GM18499 (cell line): ENCODE measurements around the gene UNC80.

Source experiments
- ATAC-seq: cut with Tn5 transposase; IDR thresholded peaks from one replicate; pipeline ENCODE4 v1.9.1; 2021; ENCODE audit warnings: moderate number of reproducible peaks; ENCODE audit not compliant: insufficient read depth, unreplicated experiment

UNC80 gene, protein sequence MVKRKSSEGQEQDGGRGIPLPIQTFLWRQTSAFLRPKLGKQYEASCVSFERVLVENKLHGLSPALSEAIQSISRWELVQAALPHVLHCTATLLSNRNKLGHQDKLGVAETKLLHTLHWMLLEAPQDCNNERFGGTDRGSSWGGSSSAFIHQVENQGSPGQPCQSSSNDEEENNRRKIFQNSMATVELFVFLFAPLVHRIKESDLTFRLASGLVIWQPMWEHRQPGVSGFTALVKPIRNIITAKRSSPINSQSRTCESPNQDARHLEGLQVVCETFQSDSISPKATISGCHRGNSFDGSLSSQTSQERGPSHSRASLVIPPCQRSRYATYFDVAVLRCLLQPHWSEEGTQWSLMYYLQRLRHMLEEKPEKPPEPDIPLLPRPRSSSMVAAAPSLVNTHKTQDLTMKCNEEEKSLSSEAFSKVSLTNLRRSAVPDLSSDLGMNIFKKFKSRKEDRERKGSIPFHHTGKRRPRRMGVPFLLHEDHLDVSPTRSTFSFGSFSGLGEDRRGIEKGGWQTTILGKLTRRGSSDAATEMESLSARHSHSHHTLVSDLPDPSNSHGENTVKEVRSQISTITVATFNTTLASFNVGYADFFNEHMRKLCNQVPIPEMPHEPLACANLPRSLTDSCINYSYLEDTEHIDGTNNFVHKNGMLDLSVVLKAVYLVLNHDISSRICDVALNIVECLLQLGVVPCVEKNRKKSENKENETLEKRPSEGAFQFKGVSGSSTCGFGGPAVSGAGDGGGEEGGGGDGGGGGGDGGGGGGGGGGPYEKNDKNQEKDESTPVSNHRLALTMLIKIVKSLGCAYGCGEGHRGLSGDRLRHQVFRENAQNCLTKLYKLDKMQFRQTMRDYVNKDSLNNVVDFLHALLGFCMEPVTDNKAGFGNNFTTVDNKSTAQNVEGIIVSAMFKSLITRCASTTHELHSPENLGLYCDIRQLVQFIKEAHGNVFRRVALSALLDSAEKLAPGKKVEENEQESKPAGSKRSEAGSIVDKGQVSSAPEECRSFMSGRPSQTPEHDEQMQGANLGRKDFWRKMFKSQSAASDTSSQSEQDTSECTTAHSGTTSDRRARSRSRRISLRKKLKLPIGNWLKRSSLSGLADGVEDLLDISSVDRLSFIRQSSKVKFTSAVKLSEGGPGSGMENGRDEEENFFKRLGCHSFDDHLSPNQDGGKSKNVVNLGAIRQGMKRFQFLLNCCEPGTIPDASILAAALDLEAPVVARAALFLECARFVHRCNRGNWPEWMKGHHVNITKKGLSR (N-terminal part only)

DNA sequence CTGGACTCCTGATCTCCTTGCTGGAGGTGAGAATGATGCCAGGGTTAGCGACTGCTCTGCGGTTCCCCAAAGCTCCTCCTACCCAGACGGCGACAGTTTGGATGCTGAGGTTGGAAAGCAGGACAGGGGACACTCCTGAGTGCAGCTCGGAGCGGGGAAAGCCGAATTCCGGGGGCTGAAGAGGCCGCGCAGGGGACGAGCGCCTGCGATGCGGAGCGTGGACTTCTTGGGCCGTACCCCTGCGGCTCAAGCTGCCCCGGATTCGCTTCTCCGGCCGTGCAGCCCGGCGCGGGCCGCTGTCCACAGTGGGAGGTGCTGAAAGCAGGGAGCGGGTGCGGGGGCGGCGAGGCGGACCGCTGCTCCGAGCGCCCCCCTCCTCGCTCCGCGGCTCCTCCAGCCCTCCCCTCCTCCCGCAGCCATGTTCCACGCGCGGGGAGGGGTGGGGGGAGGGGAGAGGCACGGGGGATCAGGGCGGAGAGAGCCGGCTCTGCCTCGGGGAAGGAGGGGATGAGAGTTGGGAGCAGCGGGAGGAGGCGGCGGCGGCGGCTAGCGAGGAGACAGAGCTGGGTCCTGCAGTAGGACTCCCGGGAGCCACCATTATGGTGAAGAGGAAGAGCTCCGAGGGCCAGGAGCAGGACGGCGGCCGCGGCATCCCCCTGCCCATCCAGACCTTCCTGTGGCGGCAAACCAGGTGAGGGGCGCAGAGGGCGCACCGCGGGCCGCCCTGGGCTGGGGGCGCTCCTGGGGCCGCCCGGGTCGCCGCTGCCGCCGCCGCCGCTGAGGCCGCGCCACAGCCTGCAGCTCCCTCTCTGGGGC lies at the start of gene UNC80:
Gene UNC80 (plus strand): TSS at position 359 of the 816 bp plus-strand sequence. CDS start 241 bp downstream, at position 600.
- ATAC-seq = no peak

DNA sequence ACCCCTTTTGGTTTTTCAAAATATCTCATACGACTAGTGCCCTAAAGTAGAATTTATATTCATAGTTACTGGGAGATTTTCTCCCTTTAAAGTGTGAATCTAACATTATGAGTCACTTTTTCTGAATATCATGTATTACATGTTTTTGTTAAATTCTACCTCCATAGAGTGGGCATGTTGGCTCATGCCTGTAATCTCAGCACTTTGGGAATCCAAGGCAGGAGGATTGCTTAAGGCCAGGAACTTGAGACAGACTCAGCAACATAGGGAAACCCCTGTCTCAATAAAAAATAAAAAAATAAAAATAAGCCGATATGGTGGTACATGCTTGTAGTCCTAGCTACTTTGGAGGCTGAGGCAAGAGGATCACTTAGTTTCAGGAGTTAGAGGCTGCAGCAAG lies 45.3 kb upstream of the UNC80 start:
- ATAC-seq = no peak

DNA sequence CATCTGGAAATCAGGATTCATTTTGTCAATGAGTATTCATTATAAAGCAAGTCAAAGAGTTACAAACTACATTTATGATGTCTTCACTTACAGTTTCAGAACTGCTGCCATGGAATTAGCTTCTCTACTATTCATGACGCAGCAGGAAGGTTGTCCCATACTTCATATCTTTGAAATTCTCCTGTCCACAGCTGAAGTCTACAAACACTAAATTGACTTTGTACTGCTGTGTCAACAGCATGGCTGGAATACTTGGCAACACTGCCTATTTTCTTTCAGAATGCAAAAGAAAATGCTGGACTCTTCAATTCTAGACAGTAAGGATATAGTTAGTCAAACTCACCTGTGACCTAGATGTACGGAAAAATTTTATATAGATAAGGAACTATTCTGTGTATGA lies 44.6 kb upstream of the UNC80 start:
- no peak for ATAC-seq

DNA sequence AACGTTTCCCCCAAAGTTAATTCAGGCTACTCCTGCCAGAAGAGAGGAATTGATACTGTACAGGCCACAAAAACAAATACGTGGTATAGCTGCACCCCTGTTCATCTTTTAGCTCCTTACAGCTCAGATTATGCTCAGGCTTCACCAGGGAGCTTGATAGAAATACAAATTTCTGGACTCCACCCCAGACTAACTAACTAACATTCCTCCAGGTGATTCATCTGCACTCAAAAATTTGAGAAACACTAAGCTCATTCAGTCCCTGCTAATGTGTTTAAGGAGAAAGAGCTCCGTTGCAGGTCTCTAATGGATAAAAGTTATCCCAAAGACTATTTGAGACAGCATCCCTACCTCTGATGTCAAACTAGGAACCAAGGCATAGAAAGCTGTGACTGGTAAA lies 36.8 kb upstream of the UNC80 start:
- ATAC-seq = no peak

DNA sequence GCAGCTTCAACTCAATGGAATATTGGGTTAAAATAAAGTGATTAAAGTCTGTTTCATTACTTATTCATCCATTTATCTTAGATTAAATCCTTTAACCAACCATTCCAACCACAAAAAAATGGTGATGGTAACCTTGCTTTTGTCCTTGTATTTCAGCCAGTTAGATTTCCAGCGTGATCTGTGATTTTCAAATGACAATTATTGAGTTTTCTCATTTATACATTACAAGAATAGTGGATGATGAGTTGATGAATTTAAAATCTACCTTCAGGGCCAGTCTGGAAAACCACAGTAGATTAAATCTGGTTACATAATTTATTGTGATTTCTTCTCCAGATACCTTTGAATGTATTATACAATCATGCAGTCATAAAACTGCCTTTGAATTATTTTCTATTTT lies 29.7 kb upstream of the UNC80 start:
- ATAC-seq = no peak

DNA sequence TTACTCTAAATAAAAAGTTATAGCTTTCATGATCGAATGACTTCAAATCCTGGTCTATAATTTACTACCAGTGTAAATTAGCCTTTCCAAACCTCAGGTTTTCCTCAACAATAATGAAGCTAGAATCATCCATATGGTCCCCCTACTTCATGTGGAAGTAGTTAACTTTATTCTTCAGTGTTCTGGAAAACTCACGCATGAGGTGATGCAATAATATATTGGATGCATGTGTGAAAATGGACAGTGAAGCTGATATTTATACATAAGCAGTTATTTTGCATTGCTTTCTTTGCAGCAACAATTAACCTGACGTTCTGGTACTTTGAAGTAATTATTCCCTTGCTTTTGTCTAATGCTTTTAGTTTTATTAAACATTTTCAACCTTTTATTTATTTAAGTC lies 18.6 kb upstream of the UNC80 start:
- no peak for ATAC-seq

DNA sequence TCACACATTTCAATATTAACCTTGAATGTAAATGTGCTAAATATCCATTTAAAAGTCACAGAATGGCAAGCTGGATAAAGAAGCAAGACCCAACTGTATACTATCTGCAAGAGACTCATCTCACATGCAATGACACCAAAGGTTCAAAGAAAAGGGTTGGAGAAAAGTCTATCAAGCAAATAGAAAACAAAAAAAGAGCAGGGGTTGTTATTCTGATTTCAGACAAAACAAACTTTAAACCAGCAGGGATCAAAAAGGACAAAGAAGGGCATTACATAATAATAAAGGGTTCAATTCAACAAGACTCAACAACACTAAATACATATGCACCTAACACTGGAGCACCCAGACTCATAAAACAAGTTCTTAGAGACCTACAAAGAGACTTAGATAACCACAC lies 14.5 kb upstream of the UNC80 start:
- ATAC-seq = no peak

DNA sequence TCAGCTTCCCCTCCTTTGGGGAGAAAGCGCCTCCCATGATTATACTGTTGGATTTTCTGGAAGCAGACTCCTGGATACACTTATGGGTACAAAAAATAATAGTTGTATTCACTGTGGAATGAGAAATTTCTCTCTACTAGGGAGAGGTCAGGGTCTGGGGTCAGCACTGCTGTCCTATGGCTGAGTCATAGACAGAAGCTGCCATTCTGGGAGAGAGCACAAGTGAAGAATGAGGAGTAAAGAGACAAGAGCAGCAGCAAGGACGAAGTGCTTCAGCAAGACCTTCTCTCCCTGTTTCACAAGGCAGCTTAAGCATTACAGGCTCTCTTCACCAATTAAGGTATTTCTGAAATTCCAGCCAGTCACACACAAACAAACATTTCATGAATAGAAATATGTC lies 10.1 kb upstream of the UNC80 start:
- no peak for ATAC-seq

DNA sequence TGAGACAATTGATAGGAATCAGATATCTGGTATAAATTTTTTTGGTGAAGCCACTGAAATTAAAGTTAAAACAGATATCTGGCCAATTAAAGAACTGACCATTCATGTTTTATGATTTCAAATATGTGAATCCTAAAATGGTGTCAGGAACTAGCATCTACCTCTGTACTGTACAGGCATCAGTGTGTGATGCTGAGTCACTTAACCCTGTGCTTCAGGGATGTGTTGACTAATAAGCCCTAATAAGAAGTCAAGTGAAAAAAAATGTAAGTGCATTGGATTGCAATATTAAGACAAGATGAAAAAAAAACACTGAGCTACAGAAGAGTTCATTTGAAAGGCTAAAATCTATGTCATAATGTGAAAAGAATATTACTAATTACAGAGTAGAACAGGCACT lies 9.1 kb upstream of the UNC80 start:
- ATAC-seq = no peak

DNA sequence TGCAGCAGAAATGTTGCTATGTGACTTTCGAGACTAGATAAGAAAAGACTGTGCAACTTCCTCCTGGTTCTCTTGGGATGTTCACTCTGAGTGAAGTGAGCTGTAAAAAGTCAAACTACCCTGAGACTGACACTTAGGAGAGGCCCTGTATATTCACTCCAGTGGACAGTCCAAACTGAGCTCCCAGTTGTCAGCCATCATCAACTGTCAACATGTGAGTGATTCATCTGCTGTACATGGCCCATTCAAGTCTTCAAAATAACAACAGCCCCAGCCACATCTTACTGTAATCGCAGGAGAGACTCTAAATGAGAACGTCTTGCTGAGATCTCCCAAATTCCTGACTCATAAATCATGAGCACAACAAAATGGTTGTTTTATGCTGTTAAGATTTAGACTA lies 8.5 kb upstream of the UNC80 start:
- no peak for ATAC-seq

DNA sequence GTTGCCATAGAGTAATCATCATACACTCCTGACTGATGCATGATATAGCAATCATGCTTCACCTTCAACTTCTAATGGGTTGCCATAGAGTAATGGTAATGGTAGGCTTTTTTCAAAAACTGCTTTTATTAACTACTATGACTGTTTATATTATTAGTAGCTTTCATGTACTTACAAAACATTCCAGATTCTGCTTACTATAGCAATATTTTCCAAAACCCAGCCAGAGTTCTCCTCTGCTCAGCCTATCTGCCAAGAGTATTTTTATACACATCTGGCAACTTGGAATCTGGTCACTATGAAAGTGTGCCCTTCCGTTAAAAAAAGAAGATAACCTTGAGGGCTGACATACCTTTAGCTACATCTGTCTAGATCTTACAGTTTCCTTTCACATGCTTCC lies 5.0 kb upstream of the UNC80 start:
- no peak for ATAC-seq

DNA sequence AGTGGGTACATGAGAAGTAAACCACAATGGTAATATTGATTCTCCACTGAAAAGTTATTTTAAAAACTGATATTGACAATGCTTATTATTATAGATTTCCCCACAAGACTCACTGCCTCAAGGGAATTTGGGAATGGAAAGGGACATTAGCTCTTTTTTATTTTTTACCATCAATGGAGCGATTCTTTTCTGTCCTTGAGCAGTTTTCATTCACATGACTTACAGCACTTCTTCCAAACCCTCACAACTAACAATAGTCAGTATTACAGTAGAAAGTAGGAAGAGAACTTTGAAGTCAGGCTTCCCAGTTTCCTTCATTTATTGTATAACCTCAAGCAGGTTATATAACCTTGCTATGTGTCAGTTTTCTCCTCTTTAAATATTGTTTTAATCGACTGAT lies 4.3 kb upstream of the UNC80 start:
- no peak for ATAC-seq

DNA sequence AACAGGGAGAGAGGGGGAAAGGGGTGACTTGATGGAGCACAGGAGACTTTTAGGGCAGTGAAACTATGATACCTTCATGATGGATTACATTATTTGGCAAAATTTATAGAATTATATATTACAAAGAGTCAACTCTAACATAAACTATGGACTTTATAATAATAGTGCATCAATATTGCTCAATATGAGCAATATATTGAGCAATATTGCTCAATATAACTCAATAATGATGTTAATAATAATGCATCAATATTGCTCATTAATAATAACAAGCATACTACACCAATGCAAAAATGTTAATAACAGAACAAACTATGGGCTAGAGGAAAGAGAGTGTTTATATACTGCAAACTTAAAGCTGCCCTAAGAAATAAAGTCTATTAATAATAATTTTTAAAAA lies 3.1 kb upstream of the UNC80 start:
- no peak for ATAC-seq

DNA sequence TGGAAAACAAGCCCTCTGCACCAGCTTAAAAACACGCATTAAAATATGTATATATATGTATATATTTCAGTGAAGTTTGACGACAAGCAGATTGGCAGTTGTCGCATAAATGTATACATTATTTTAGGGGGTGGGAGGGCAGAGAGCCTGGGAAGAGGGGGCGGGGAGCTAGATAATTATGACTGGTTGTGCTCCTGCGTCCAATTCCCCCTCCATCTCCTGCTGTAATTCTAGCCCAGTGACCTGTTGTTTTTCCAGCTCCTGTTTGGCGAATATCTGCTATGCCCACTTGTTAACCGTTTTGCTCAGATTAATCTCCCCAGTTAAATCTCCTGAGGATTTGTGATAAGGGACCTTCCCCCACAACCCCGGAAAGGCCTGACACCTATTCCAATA lies 656 bp downstream of the UNC80 start:
- no peak for ATAC-seq

DNA sequence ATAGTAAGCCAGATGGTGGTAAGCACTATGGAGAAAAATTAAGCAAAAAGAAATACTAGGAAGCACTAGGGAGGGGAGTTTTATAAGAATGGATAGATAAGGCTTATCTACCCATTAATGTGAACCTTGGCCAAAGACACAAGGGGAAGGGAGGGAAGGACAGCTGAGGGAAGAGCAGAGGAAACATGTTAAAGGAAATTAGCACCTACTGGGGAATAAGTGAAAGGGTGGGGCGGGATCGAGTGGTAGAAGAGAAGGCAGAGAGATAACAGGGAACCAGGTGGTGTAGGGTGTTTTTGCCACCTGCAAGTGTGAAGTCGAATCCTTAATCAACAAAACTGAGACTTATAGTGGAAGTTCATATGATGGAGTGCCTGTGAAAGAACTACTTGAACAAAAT lies 1.7 kb downstream of the UNC80 start:
- no peak for ATAC-seq

DNA sequence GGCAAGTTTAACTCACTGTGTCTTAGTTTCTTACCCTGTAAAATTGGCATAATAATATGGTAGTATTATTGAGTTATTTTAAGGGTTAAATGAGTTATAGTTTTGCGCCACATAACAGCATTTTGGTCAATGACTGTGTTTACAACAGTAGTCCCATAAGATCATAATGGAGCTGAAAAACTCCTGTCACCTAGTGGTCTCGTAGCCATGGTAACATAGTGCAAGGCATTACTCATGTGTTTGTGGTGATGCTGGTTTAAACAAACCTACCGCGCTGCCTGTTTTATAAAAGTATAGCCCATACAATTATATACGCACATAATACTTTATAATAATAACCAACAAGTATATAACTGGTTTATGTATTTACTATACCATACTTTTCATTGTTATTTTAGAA lies 15.8 kb downstream of the UNC80 start:
- ATAC-seq = no peak

DNA sequence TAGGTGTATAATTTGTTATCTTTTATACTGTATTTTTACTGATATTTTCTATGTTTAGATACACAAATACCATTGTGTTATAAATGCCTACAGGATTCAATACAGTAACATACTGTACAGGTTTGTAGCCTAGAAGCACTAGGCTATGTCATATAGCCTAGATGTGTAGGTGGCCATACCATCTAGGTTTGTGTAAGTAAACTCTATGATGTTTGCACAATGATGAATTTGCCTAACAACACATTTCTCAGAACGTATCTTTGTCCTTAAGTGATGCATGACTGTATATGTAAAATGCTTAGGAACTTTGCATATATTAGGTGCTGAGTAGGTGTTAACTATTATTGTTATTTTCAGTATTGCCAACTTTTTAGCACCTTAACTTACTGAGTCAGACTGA lies 17.3 kb downstream of the UNC80 start:
- no peak for ATAC-seq

DNA sequence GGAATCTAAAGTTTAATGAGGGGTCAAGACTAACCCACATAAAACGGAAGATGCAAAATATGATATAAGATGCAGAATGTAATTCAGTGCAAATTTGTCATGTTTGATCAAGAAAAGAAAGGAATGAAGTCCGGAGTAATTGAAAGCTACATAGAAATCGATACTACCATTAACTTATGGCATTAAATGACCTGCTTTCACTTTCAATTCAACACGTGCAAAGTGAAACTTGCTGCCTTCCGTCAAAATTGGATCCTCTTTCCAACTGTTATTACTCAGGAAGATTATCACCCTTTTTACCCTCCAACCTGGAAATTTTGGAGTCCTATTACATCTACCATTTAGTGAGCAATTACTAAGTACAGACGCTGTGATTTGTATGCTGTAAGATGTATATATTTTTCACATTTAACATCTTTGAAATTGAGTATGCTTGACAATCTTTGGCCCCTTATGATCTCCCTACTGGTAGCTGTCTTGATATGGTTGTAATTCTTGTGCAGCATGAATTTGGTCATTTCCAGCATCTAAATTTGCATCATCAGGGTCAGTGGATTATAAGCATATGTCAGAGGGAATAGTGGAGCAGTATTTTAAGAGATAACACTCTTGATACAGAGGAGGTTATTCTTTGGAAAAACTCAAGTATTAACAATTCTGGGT lies 18.6 kb downstream of the UNC80 start:
- no peak for ATAC-seq

DNA sequence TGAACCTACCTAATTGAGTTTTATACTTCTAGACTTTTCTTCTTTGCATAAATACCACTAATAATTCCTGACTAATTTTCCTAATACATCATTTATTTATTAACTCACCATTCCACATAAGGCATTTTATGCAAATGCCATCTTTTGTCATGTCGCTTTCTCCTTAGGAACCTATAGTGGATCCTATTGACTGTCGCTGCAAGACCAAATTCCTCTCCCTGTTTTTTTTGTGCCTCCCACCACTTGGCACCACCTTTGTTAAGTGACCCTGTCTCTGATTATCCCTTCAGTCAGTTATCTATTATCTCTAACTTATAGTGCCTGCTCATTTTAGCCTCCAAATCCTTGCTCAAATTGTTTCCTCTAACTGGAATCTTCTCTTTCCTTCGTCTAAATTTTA lies 19.5 kb downstream of the UNC80 start:
- no peak for ATAC-seq
